GM21723 (cell line): Measurements from ENCODE around the gene EEF1AKMT3.
A peak's percentile ranks its signal among the peaks of the same experiment; 100 is the strongest.

Experiments used
- ATAC-seq: cut with Tn5 transposase; IDR thresholded peaks from one replicate; pipeline ENCODE4 v1.9.1; 2021; ENCODE audit warnings: mild to moderate bottlenecking, moderate library complexity; ENCODE audit not compliant: unreplicated experiment

The EEF1AKMT3 gene

GRCh38 chr12:57750561-57751431 lies 21.6 kb upstream of the EEF1AKMT3 start:
- no peak for ATAC-seq

DNA sequence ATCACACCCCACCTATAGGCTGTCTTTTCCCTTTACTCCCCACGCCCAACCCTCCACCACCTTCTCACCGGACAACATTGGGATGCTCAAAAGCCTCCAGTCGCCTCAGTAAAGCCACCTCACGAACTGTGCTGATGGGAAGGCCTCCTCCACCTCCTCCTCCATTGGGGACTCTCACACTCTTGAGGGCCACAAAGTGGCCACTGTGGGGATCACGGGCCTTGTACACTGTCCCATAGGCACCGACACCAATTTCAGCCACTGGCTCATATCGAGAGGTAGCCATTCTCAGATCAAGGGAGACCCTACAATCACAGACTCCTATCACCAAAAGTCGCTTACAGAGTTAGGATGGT lies 21.0 kb upstream of the EEF1AKMT3 start:
- ATAC-seq: no peak

- peak; percentile 66 for ATAC-seq
These were observed 20.4 kb upstream of the EEF1AKMT3 start, which contains the start of gene CDK4 for GRCh38 chr12:57751788-57752667. Gene CDK4 (minus strand): TSS chr12:57752310. CDS start chr12:57751717, 593 bp downstream.

GRCh38 chr12:57752668-57753000 lies 19.8 kb upstream of the EEF1AKMT3 start:
- ATAC-seq: no peak

GRCh38 chr12:57753756-57754337 lies 18.6 kb upstream of the EEF1AKMT3 start:
- no peak for ATAC-seq

DNA sequence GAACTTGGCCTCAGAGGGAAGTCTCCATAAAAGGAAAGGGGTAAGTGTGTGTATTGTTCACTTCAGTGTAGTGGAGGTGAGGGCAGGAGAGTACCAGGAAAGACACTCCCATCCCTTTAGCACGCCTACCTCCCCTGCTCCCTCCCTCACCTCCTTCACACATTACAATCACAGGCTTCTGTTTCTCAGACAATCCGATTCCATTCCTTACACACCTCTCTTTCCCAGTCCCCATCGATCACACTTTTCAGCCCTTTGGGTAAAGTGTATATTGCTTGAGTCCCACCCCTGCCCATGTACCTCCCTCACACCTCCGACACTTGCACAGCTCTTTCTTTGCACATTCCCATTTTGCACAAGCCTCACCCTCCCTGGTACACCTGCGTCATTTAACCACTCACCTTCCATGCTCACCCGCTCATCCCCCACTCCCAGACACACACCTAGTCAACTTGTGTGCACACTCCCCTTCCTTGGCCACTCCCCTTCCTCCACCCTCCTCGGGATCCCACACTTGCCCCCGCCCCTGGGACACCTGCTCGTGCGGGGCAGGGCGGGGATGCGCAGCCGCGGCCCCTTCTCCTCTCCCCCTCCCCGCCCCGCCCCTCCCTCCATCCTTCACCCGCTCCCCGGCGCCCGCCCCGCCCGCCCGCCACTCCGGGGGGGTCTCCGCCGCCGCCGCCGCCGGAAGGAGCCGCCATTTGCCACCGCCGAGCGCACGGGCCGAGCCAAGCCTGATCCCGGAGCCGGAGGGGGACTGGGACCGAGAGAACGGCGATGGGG lies 17.8 kb upstream of the EEF1AKMT3 start, which contains the start of gene MARCHF9:
TSS of gene MARCHF9 (plus strand) at position 693 of the 783 bp plus-strand sequence. CDS start 426 bp downstream, outside the sequence.
- ATAC-seq: peak; percentile 45

- no peak for ATAC-seq
These were observed 17.3 kb upstream of the EEF1AKMT3 start for GRCh38 chr12:57755194-57755453.

- ATAC-seq: no peak
These were observed 16.7 kb upstream of the EEF1AKMT3 start for GRCh38 chr12:57755454-57756372.

DNA sequence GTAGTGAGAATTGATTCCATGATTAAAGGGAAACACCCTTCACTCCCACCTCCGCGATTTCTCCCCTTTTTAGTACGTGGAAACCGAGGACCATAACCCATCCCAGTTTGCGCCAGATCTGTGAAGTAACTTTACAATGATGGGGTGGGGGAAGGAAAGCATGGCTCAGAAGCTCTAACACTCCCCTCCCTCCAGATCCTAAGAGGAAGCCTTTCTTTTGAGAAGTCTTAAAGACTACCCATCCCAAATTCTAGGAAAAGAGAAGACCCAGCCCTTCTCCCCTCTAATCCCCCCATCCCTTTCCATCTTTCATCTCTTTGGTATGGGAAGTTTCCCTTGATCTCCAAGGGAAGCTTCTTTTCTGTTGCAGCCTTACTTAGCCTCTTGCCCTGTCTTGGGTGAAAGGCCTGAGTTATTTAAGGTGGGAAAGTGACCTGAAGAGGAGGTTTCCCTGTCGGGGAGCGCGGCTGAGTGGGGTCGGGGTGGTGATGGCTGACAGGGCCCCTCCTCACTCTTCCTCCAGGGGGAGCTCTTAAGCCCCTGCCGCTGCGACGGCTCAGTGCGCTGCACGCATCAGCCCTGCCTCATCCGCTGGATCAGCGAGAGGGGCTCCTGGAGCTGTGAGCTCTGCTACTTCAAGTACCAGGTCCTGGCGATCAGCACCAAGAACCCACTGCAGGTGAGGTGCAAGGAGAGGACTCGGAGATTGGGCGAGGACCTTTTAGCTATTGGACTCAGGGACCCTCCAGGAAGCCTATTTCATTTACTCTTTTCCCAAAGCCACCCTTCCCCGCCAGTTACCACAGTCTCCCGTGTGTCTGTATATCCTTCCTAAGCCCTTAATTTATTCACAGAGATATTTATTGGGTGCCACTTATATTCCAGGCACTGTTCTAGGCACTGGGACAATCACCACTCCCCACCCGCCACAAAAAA lies 15.7 kb upstream of the EEF1AKMT3 start:
- peak; percentile 32 for ATAC-seq

DNA sequence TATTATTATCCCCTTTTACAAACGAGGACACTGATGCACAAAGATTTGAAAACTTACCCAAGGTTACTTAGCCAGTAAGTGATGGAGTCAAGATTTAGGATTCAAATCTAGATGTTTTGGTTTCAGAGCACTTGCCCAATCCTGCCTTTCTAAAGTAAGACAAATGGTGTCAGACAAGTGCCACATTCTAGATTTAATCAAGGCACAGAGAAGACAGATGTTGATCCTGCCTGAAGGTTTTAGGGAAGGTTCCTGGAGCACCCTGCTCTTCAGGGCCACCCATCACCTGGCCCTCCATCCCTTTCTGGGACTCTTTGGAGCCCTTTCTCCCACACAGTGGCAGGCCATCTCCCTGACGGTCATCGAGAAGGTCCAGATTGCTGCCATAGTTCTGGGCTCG lies 14.6 kb upstream of the EEF1AKMT3 start:
- no peak for ATAC-seq

GRCh38 chr12:57758552-57759359 lies 13.7 kb upstream of the EEF1AKMT3 start:
- no peak for ATAC-seq

DNA sequence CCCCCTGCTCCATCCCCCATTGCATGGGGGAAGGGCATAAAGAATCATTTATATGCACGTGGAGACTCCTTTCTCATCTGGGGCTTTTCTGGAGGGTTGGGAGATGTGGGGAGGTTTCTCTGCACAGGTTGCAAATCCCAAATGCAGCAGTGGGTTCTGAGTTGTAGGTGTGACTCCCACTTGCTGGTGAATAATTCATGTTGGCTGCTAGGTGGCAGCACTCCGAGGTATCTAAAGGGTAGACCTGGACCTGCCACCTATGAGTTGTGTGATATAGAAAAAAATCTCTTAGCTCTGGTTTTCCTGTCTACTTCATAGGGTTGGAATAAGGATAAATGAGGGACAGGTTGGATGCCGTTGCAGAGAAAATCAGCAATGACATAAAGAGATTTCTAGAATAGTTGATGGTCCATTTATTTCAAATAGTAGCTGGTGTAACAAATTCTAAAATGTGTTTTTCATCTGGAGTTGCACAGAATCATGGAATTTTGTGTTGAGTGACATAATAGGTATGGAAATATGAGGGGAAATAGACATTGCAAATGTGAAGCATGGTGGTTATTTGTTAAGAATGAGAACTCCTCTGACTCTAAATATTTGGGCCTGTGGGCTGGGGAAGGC lies 12.9 kb upstream of the EEF1AKMT3 start:
- no peak for ATAC-seq

GRCh38 chr12:57760347-57760982 lies 11.9 kb upstream of the EEF1AKMT3 start:
- no peak for ATAC-seq

GRCh38 chr12:57761391-57761998 lies 10.9 kb upstream of the EEF1AKMT3 start:
- ATAC-seq: no peak

- ATAC-seq: no peak
These were observed 10.0 kb upstream of the EEF1AKMT3 start for GRCh38 chr12:57762463-57762862.

GRCh38 chr12:57763881-57764661 lies 8.3 kb upstream of the EEF1AKMT3 start:
- ATAC-seq: no peak
